Prostate gland (tissue), 2 donors: ENCODE measurements around the gene TNFRSF13B. TPM values are rescaled to one million over a fixed set of nuclear protein-coding genes. Genes with fewer than 3 reads are reported as not detected.
"Not testable (repeated sequence)": the region's sequence is repeated elsewhere in the genome, so short reads cannot be mapped to it uniquely, and the experiment has no call there.

Experiments
- DNase-seq: peaks from one replicate; pipeline ENCODE4 v3.0.0-alpha.2; 2019; ENCODE audit warnings: low spot score
- H3K27ac ChIP-seq, 2 donors: fragments of 200-600 bp; sonication (generic); 2 replicates each; pipeline ENCODE4 v1.5.1; 2017 to 2019
- H3K27me3 ChIP-seq: fragments of 200-600 bp; sonication (generic); replicated peaks from 2 replicates; pipeline ENCODE4 v1.5.1; 2019; ENCODE audit not compliant: insufficient read depth
- H3K36me3 ChIP-seq, 2 donors: fragments of 200-600 bp; sonication (generic); 1 replicate in 1 of 2; 2 replicates in 1 of 2; pipeline versions ENCODE4 v1.5.1 to v1.8.1; 2017 to 2019
- H3K4me1 ChIP-seq: fragments of 200-600 bp; sonication (generic); replicated peaks from 2 replicates; pipeline ENCODE4 v1.5.1; 2019
- H3K4me3 ChIP-seq, 2 donors: fragments of 200-600 bp; sonication (generic); 2 replicates each; pipeline ENCODE4 v1.5.1; 2017 to 2019
- H3K9me3 ChIP-seq: fragments of 200-600 bp; sonication (generic); 2 replicates; pipeline ENCODE4 v1.5.1; 2017
- POLR2A ChIP-seq: fragments of 450-650 bp; IDR thresholded peaks from one replicate; pipeline ENCODE4 v1.6.1; 2016; ENCODE audit warnings: antibody characterized with exemption, mild to moderate bottlenecking
- POLR2AphosphoS5 ChIP-seq: sonication (generic); formaldehyde crosslinking; IDR thresholded peaks from one replicate; pipeline ENCODE4 v1.6.1; 2017; ENCODE audit warnings: antibody characterized with exemption
- WGBS: methylation state at CpG from one replicate; pipeline ENCODE4 v1.1.5; 2018; 5-methylcytosine and 5-hydroxymethylcytosine counted together
- intact Hi-C: fragments of 100-400 bp; cut with DNase I; formaldehyde crosslinking; loops from one replicate; pipeline ENCODE4 v1.14.2; 2022
- total RNA-seq, 2 donors: library from RNA; depleted of rRNA; stranded (reverse); fragments of >200 nt; gene quantifications; one replicate each; pipeline ENCODE4 v1.1.0, GENCODE V29; 2016
- TF ChIP-seq, protein P1 (sequence below), 4 experiments: fragments of 200-600 bp in 2 of 4; fragments of 450-650 bp in 2 of 4; sonication (generic) in 2 of 4; IDR thresholded peaks; 1 replicate in 3 of 4; 2 replicates in 1 of 4; pipeline ENCODE4 v1.5.1; 2016 to 2019; ENCODE audit warnings: antibody characterized with exemption in 4 of 4, mild to moderate bottlenecking in 2 of 4, moderate library complexity in 2 of 4

Gene TNFRSF13B
- total RNA-seq, 2 donors from 2014 or later = not detected

GRCh38 chr17:17004251-17004996 is 32.5 kb upstream of the TNFRSF13B start:
- DNase-seq = no peak
- no peaks in the 10 kb centered on the region for H3K9me3 ChIP-seq
- H3K4me3 ChIP-seq = no peak overlapping the region
- TF ChIP-seq POLR2AphosphoS5 (no peak), POLR2A (no peak)
- TF ChIP-seq, protein P1, sequence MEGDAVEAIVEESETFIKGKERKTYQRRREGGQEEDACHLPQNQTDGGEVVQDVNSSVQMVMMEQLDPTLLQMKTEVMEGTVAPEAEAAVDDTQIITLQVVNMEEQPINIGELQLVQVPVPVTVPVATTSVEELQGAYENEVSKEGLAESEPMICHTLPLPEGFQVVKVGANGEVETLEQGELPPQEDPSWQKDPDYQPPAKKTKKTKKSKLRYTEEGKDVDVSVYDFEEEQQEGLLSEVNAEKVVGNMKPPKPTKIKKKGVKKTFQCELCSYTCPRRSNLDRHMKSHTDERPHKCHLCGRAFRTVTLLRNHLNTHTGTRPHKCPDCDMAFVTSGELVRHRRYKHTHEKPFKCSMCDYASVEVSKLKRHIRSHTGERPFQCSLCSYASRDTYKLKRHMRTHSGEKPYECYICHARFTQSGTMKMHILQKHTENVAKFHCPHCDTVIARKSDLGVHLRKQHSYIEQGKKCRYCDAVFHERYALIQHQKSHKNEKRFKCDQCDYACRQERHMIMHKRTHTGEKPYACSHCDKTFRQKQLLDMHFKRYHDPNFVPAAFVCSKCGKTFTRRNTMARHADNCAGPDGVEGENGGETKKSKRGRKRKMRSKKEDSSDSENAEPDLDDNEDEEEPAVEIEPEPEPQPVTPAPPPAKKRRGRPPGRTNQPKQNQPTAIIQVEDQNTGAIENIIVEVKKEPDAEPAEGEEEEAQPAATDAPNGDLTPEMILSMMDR (IDR thresholded peaks at IDR 0.05) = no peak
- no peak overlapping the region for H3K27ac ChIP-seq
- intact Hi-C loops = loop anchor here (5.0 kb wide), 1 partner anchor 308 kb away; no protein-coding TSS in a partner anchor
- H3K27me3 ChIP-seq = no peaks in the 10 kb centered on the region
- no peaks in the 10 kb centered on the region for H3K4me1 ChIP-seq
- no peaks in the 10 kb centered on the region for H3K36me3 ChIP-seq
- 82% methylated on average over 19 of the region's 19 CpGs for WGBS

DNA sequence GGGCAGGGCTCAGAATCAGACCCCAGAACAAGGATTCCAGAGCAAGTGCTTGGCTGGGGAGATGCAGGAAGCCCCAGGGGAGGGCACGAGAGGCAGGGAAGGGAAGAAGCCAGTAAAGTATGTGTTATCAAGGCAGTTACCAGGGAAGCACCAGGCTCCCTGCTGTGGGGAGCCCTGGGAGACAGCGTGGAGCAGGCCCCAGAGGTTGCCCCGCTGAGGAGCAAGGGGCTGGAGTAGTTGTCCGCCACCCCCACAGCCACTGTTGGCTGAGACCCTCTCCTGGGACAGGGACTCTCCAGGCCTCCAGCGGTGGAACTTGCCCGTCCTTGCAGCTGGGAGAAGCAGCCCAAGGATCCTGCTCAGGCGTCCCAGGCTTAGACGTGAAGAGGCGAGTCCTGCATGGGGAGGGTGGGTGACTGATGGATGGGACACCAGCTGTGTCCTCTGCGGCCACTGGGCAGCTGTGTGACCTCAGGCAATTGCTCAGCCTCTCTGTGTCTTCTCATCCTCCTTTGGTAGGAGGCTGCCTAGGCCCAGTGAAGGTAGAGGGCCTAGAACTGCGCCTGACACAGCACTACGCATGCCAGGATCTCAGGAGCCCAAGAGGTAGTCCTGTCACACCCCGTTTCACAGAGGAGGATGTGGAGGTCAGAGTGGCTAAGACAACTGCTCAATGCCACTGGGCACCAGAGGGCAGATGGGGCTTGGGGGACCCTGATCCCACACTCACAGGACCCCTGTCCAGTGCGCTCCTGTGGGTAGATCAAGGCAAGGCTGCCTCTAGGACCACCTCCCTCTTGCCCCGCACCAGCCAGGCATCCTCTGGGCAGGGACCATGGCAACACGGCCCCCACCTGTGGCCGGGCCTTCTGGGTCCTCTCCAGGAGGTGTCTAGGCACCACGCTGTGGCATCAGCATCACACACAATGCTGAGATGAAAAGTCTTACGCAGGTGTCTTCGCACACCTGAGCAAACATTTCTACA is 31.1 kb upstream of the TNFRSF13B start:
- not testable (repeated sequence) for H3K4me1 ChIP-seq, H3K27ac ChIP-seq, H3K9me3 ChIP-seq, H3K27me3 ChIP-seq, H3K36me3 ChIP-seq, H3K4me3 ChIP-seq, DNase-seq
- intact Hi-C loops = loop anchor here (5.0 kb wide), 1 partner anchor 309 kb away; no protein-coding TSS in a partner anchor
- 69% methylated on average over 19 of the region's 20 CpGs for WGBS

DNA sequence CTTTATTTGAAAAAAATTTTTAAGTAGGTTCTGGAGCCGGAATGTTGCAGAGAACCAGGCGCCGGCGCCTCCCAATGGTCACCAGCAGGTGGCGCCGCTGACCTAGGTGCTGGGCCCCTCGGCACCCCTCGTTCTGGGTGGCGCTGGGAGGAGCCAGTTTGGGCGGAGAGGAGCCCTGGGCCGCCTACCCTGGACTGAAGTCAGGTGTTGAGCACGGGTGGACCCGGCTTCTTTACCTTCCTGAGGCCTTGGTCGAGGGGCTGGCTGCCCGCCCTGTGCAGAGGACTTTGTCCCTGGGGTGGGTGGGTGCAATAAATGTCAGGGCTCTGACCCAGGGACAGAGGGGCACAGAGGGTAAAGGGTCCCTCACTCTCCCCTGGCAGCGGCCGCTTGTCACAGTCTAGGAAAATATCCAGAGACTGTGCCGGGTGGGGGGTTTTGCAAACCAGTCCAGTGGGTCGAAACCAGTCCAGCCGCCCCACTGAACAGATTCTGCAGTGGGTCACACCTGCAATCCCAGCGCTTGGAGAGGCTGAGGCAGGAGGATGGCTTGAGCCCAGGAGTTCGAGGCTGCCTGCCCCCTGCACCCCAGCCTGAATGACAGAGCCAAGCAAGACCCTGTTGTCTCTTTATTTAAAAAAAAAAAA is 30.1 kb upstream of the TNFRSF13B start:
- whole genome bisulfite sequencing = 11% methylated on average over 22 of the region's 22 CpGs
- intact Hi-C loops = loop anchor here (5.0 kb wide), 1 partner anchor 310 kb away; no protein-coding TSS in a partner anchor
- TF ChIP-seq, protein P1 (IDR thresholded peaks at IDR 0.05) = peak; percentile 94 to 95 (median 95)
- no peak for TF ChIP-seq POLR2A
- TF ChIP-seq POLR2AphosphoS5 = peak; percentile 50
- Histone ChIP-seq H3K27me3 (no peaks in the 10 kb centered on the region), H3K27ac (no peak overlapping the region), H3K4me1 (no peaks in the 10 kb centered on the region), H3K9me3 (no peaks in the 10 kb centered on the region), H3K36me3 (no peaks in the 10 kb centered on the region), H3K4me3 (no peak overlapping the region)
- DNase-seq = peak; percentile 75

- Histone ChIP-seq H3K4me1 (no peaks in the 10 kb centered on the region), H3K4me3 (no peak overlapping the region), H3K27me3 (no peaks in the 10 kb centered on the region), H3K36me3 (no peaks in the 10 kb centered on the region), H3K9me3 (no peaks in the 10 kb centered on the region), H3K27ac (no peak overlapping the region)
- no peak for DNase-seq
- TF ChIP-seq POLR2AphosphoS5 (no peak), POLR2A (no peak)
- TF ChIP-seq, protein P1 (IDR thresholded peaks at IDR 0.05) = no peak
- intact Hi-C loops = loop anchor here (5.0 kb wide), 1 partner anchor 311 kb away; no protein-coding TSS in a partner anchor
- WGBS = 81% methylated on average over 9 of the region's 9 CpGs
Measured at GRCh38 chr17:17001076-17001777, 29.3 kb upstream of the TNFRSF13B start.
